Stromal cell of bone marrow (primary cell): Measurements from ENCODE around the gene KCNJ11.

Experiments
- DNase-seq: peaks from one replicate; pipeline ENCODE4 v3.0.0-alpha.2; 2012; ENCODE audit warnings: low read depth

The KCNJ11 gene

GRCh38 chr11:17408026-17408425, 19.6 kb upstream of the KCNJ11 start:
- DNase-seq, result no peak

DNA sequence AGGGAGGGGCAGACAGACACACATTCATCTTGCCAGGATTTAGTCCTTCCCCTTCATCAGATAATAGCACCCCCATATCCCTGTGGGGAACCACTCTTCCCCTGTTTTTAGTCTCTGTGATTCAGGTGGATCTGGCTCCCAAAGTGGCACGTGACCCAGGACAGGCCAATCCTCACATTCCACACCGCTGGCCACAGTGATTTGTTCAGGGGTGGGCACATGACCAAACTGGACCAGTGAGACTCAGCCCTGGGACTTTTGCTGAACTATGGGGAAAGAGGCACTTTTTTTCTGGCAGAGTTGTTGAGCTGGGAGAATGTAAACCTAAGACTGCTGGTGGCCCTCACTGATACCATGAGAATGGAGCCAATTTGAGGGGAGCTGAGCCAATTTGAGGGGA, 19.1 kb upstream of the KCNJ11 start:
- no peak for DNase-seq

- DNase-seq, result no peak
Measured at GRCh38 chr11:17406818-17407149, 18.3 kb upstream of the KCNJ11 start.

- DNase-seq, result no peak
Measured at GRCh38 chr11:17406082-17406817, 17.8 kb upstream of the KCNJ11 start.

DNA sequence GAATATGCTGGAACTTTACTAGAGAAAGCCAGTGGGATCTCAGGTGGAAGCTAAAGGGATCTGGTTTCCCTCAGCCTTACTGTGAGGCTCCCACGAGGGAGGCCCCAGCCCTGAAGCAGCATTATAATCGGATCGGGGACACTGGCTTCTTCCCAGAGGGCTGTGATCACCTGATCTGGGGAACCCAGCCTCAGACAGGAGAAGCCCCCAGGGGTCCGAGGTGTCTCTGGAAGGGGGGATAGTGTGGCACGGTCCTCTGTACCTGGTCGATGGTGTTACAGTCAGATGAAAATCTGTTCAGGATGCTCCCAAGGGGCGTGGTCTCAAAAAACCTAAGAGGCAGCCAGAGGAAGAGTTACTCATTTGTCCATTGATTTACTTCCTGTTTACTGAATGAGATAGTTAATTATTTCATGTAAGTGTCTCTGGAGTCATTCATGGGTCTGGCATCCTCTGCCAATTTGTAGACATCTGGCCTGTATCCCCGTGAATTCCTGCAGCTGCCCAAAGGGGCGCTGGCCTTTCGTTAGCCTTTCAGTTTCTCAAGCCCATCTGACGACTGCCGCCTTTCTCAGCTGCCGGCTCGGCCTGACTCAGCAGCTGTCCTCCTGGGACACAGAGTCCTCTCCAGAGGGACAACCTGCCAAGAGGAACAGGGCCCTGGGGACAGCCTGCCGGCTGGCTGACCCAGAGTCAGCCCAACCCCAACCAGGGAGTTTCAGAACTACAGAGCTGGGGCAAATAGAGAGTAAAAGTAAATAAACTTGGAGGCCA, 17.0 kb upstream of the KCNJ11 start:
- DNase-seq, result peak; percentile 33

DNA sequence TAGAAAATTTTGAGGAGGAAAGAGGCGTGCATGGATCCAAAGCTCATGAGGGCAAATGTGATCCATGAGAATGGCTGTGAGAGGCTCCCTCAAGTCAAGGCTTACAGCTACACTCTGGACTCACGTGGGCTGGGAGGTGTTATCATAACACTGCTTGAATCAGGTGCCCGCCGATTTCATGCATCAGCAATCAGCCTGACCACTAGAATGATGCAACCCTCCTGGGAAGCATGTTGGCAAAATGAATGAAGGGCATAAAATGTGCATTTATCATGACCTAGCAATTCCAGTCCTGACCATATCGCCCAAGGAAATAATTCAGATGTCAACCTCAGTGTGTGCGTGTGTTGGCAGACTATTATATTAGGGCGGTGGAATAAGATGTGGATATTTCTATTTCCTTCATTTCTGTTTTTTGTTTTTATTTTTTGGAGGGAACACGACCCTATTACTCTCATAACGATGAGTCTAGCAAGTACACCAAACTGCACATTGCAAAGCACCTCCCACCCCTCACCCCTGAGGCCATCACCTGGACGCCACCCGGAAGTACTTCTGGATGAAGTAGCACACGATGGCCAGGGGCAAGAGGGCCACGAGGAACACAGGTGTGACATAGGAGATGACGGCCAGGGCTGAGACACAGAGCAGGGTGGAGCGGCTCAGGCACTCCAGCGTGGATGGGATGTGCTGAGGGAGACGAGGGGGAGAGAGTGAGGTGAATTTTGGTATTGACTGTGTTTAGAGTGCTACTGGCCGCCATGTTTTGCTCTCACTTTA, 15.7 kb upstream of the KCNJ11 start:
- DNase-seq, result peak; percentile 57

DNA sequence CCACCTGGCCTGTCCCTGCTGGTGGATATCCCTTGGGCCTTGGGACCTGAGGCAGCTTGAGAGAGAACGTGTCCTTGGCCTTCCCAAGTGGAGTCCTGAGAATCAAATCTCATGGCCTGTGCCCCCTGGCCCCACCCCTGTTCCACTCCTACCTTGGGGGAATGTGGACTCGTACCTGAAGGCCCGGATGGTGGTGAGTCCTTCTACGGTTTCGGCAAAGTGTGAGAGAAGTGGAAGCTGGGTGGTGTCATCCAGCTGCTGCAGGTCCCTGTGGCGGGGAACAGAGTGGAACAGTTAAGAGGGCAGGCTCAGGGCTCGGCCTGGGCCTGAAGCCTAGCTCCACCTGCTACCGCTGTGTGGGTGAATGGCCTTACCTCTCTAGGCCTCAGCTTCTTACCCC, 14.0 kb upstream of the KCNJ11 start:
- DNase-seq, result no peak

GRCh38 chr11:17401841-17402240, 13.4 kb upstream of the KCNJ11 start:
- no peak for DNase-seq

GRCh38 chr11:17401316-17401715, 12.9 kb upstream of the KCNJ11 start:
- DNase-seq, result no peak

DNA sequence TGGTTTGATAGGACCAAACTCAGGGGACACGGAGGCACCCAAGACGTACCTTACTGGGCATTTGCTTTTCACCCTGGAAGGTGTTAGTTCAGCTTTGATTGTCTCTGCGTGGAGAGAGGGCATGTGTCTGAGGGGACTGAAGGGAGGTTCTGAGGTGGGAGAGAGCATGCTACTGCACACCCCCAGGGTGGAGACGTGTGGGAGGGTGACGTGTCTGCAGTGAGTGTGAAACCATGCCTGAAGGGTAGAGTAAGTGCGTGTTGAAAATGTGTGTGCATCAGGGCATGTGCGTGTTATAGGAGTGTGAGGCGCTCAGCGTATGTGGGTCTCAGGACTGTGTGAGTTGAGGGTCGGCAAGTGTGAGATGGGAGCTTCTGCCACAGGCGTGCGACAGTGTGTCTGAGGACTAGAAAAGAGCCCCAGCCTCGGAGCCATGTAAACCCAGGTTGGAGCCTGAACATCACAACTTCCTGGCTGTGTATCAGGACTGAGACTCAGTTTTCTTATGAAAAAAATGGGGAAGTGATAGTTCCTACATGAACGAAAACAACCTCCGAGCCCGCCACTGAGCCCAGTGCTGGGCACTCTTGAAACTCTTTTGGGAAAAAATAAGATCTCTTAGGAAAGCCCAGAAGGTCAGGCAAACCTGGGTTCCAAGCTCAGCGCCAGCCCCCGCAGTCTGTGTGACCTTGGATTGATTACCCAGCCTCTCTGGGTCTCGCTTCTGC, 11.8 kb upstream of the KCNJ11 start:
- DNase-seq, result no peak

GRCh38 chr11:17399236-17399635, 10.8 kb upstream of the KCNJ11 start:
- DNase-seq, result no peak

- no peak for DNase-seq
Measured at GRCh38 chr11:17397311-17398002, 9.0 kb upstream of the KCNJ11 start.

DNA sequence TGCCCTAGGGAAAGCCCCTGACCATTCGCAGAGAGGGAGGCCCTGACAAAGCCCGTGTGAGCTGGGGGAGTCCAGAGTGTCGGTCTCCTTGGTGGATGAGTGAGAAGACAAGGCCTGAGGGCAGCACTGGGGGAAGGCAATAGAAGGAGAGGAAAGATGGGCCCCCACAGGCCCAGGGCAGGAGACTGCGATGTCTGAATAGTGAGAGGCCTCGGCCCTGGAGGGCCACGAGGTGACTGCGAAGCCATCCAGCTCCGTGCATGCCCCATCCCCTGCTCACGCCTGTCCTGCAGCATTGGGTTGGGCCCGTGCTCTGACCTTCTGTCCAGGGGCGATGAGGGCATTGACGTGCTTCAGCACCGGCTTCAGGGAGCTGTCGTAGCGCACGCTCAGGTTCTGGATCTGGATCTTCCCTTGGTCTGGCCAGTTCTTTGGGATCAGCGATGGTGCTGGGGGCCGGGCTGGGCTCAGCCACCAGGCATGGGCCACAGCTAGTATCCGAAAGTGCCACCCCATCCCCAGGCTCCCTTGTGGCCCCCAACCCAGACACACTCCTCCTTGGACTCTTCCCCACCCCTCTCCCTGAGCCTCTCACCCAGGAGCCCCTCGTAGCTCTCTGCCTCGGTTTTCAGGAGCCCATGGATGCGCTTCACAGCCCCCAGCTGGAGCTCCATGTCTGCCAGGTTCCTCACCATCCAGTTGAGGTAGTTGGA, 8.3 kb upstream of the KCNJ11 start:
- no peak for DNase-seq

DNA sequence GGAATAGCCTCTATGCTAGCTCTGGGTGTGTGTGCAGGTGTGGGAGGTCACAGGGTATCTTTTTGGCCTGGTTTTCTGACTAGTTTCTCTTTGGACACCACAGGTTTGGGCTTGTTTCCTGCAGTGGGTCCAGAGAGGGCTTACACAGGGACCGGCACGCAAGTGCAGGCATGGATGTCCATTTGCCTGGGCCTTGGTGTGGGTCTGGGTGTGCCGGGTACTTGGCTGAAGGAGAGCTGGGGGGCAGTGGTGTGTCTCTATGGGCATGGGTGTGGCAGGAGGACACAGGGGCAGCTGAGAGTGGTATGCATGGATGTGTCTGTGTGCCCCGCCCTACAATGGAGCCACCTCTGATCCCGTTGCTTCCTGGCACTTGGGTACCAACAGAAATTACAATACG, 7.5 kb upstream of the KCNJ11 start:
- DNase-seq, result no peak

DNA sequence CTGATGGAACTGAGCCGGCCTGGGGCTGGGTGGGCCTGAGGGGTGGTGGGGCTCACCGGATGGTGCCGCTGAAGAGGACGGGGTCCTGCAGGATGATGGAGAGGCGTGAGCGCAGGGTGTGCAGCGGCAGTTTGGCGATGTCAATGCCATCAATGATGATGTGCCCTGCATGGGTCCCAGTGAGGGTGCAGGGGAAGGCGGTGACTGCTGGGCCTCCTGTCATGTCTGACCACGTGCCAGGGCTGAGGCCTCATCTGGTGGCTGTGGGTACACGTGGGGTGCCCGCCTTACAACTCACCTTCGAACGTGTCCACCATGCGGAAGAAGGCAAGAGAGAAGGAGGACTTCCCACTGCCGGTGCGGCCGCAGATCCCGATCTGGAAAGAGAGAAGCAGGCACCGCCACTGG, 7.1 kb upstream of the KCNJ11 start:
- no peak for DNase-seq

GRCh38 chr11:17394743-17395390, 6.4 kb upstream of the KCNJ11 start:
- DNase-seq, result no peak

GRCh38 chr11:17393472-17393871, 5.0 kb upstream of the KCNJ11 start:
- DNase-seq, result no peak

DNA sequence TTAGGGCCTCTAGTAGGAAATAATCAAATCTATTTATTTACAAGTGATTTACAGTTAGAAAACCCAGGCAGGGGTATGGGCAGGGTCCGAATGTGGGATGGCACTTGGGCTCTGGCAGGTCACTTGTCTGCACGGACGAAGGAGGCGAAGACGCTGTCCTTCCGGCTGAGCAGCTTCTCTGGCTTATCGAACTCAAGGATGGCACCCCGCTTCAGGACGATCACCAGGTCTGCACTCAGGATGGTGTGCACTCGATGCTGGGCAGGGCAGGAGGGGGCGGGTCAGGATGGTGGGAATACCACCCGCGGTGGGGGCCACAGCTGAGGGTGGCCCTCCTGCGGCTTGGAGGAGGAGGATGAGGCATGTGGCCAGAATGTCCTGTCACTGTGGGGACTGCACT, 4.4 kb upstream of the KCNJ11 start:
- DNase-seq, result no peak

GRCh38 chr11:17391493-17392355, 3.3 kb upstream of the KCNJ11 start:
- DNase-seq, result no peak
